HG02588 (cell line): Measurements from ENCODE around the gene ALMS1.
"Not testable (repeated sequence)": the region's sequence is repeated elsewhere in the genome, so short reads cannot be mapped to it uniquely, and the experiment has no call there.

Experiments used
- ATAC-seq: cut with Tn5 transposase; IDR thresholded peaks from one replicate; pipeline ENCODE4 v1.9.1; 2021; ENCODE audit warnings: mild to moderate bottlenecking, moderate library complexity; ENCODE audit not compliant: unreplicated experiment

The ALMS1 gene

GRCh38 chr2:73610111-73610510, 224.5 kb downstream of the ALMS1 start:
- ATAC-seq, result no peak

GRCh38 chr2:73611193-73611592, 225.6 kb downstream of the ALMS1 start:
- ATAC-seq, result no peak

DNA sequence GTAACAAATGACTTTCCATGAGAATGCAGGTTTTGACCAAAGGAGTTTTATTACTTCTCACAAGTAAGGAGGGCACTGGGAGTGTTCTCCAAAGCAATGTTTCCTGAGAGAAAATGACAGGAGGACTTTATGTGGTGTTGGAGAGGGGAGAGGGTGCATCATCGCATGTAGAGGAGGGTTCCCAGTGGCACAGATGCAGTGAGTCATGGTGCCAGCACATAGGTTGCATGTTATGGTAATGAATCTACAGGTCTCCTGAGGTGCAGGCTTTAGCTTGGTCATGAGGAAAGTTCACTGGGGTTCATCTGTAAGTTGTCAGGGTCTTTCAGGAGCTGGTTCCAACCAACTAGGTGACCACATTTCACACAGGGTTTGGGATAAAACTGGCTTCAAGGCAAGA, 226.2 kb downstream of the ALMS1 start:
- no peak for ATAC-seq

DNA sequence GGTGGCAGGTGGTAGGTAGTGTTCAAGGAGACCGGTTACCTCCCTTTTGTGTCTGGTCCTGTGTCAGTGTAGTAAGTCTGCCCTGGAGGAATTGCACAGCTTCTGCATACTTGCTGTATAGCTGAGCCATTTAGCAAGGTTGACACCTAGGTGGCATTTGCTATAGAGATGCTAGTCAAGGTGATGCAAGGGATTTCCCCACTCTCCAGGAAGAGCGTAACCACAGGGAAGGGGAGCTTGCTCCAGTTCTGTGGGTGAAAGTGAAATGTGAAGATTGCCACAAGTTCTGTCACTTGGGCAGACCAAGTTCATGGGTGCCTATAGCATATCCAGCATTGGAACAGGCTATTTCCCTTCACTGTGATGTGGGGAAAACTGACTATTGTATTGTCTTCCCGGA, 228.5 kb downstream of the ALMS1 start:
- ATAC-seq, result no peak

- ATAC-seq, result no peak
Measured at GRCh38 chr2:73614997-73615396, 229.4 kb downstream of the ALMS1 start.

DNA sequence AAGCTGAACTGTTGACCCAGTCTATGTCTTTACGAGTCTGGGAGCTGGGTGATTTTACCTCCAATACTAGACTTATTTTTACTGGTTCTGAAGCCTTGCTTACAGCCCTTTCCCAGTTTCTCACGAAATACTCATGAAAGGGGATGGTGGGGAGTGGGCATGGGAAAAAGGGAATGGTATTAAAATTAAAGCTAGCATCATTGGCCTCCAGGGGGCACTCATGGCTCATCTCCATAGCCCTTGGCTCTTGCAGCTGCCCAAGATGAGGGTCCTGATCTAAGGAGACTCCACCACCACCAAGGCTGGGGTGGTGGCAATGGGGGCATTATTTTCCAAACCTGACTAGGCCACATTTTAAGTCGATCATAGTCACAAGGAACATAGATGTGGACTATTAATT, 234.3 kb downstream of the ALMS1 start:
- ATAC-seq, result not testable (repeated sequence)

DNA sequence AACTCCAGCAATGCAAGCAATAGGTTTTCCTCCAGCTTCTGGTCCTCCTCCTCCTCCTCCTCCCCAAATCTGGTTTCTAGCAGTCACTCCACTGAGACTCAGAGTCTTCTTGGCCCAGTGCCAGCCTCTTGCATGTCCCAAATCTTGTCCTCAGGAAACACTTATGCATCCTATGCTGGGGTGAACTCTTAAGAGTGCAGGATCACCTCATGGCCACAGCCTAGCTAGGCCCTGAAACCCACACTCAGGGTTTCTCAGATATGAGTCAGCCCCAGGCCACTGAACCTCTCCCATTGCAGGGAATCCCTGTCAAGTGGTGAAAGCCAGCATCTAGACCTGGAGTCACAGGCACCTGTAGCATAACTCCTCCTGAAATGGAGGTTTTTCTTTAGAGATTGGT, 238.4 kb downstream of the ALMS1 start:
- not testable (repeated sequence) for ATAC-seq

GRCh38 chr2:73624625-73625024, 239.0 kb downstream of the ALMS1 start:
- ATAC-seq, result not testable (repeated sequence)

DNA sequence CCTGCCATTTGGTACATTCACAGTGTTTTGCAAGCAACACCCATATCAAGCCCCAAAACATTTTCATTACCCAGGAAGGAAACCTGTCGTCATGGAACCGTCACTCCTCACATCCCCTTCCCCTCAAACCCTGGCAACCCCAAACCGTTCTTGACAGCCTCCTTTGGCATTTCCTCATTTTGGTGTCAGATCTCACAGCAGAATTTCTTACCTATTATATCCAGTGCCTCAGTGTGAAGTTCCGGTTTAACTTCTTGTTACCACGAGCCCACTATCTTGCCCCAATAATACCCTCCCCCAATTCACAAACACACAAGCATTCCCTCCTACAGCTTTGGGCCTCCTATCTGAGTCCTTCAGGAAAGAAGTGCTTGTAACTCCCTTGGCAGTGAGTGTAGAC, 240.6 kb downstream of the ALMS1 start:
- ATAC-seq, result not testable (repeated sequence)

DNA sequence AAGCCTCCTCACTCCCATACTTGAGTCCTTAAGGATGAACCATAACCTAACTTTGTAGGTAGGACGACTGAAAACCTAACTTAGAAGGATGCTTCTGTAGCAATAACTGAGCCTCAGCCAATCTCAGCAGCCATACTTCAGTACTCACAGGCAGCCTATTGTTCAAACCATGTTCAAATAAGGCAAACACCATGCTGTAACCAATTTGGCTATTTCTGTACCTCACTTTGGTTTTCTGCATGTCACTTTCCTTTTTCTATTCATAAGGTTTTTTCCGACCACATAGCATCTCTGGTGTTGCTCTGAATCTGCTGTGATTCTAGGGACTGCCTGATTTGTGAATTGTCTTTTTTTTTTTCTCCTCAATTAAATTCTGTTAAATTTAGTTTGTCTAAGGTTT, 242.9 kb downstream of the ALMS1 start:
- ATAC-seq, result peak; percentile 53

- not testable (repeated sequence) for ATAC-seq
Measured at GRCh38 chr2:73630662-73631266, 245.1 kb downstream of the ALMS1 start.

GRCh38 chr2:73636977-73637376, 251.3 kb downstream of the ALMS1 start:
- ATAC-seq, result not testable (repeated sequence)

- no peak for ATAC-seq
Measured at GRCh38 chr2:73638429-73638828, 252.8 kb downstream of the ALMS1 start.

- no peak for ATAC-seq
Measured at GRCh38 chr2:73640511-73640911, 254.9 kb downstream of the ALMS1 start.

- no peak for ATAC-seq
Measured at GRCh38 chr2:73640946-73641766, 255.5 kb downstream of the ALMS1 start.

DNA sequence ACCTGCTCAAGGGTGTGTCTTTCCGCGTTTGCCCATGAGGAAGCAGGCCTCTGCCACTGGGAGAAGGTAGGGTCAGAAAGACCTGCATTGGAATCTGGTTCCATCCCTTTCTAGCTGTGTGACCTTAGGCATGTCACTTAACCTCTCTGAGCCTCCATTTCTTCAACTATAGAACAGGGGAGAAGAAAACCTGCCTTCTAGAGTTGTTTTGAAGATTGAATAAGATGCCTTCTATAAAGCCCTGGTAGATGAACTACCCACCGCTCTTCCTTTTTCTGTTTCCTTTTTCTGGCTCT, 256.1 kb downstream of the ALMS1 start:
- no peak for ATAC-seq

- no peak for ATAC-seq
Measured at GRCh38 chr2:73642338-73643018, 256.8 kb downstream of the ALMS1 start, which contains the start of gene NAT8. NAT8 (minus strand) TSS chr2:73642422; CDS start chr2:73641628, 794 bp downstream.

- not testable (repeated sequence) for ATAC-seq
Measured at GRCh38 chr2:73647690-73648089, 262.1 kb downstream of the ALMS1 start.

DNA sequence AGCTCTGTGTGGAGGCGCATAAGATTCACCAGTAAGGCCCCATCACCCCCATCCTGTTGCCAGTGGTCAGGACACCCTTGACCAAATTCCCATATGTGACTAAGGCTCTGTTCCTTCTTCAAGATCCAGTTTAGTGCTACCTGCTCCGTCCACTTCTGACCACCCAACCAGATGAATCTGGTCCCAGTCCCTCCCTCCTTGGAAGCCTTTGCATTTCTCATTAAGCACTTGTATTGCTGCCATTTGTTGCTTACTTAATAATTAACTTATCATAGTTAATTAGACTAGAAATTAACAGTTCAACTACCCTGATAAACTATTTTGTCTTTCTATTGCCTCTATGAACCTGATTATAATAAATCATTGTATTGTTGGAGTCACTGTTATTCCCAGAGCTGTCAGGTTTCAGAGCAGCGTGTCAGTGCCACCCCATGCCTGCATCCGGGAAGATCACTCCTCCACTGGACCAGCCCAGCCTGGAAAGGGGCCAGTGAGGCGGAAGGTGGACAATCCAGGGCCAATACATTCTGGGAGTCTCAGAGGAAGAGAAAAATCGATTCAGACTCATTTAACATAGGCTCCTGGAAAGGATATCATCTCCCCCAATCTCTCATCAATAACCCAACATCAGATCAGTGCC, 266.1 kb downstream of the ALMS1 start:
- no peak for ATAC-seq

DNA sequence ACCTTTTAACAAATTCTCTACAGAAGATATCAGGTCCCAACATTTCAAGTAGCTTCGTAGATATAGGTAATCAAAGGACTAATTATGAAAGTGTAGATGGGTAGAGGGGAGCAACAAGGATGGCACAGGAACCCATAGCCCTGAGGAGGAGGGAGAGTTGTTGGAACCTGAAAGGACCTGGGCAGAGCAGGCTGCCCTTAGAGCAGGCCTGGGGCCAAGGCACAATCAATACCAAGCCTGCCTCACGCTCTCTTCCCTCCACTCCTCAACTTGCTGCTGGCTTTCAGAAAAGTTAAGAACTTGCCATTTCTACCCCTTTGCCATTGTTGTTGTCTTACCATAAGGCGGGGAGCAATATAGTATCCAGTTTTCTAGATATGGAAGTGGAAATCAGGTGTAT, 266.7 kb downstream of the ALMS1 start:
- ATAC-seq, result no peak

DNA sequence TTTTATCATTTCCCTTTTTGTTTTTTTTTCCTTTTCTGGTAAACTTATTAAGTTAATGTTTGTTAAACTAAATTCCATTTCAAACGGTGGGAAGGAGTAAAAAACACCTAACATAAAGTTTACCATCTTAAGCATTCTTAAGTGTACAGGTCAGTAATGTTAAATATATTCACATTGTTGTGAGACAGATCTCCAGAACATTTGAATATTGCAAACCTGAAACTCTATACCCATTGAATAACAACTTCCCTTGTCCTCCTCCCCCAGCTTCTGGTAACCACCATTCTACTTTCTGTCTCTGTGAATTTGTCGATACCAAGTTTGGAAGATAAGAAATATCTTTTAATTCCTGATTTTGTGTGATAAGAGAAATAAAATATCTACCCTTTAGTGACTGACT, 268.5 kb downstream of the ALMS1 start:
- ATAC-seq, result no peak
